WTC11 (cell line): Measurements from ENCODE around the gene AMMECR1. TPM values are rescaled to one million over a fixed set of nuclear protein-coding genes. Genes with fewer than 3 reads are reported as not detected.

Experiments
- ATAC-seq: fragments of 200-7000 bp; cut with Tn5 transposase; 2 replicates; pipeline ENCODE4 v1.10.0; 2021; ENCODE audit warnings: mild to moderate bottlenecking, moderate library complexity
- CTCF ChIA-PET: fragments of 300-600 bp; sonication (Branson Sonifier 250); formaldehyde crosslinking; loops from one replicate; lab custom pipeline; 2021; ENCODE audit warnings: antibody characterized with exemption; lab: Charles Lee
- POLR2A ChIA-PET: fragments of 350-600 bp; sonication (Branson Sonifier 250); formaldehyde crosslinking; loops from one replicate; lab custom pipeline; 2021; ENCODE audit warnings: antibody characterized with exemption; lab: Charles Lee
- DNase-seq: peaks from one replicate; pipeline ENCODE4 v3.0.0; 2021; ENCODE audit warnings: low spot score
- H3K27ac Mint-ChIP-seq: 2 replicates; pipeline ENCODE4 v1.8.0; 2021; ENCODE audit warnings: mixed read lengths
- H3K27me3 Mint-ChIP-seq: 2 replicates; pipeline ENCODE4 v1.8.0; 2021; ENCODE audit warnings: low read depth, mild to moderate bottlenecking, moderate library complexity, mixed read lengths
- H3K36me3 Mint-ChIP-seq: 2 replicates; pipeline ENCODE4 v1.8.0; 2021; ENCODE audit warnings: mixed read lengths
- H3K4me1 Mint-ChIP-seq: 2 replicates; pipeline ENCODE4 v1.8.0; 2022; ENCODE audit warnings: mixed read lengths
- H3K4me3 Mint-ChIP-seq: 2 replicates; pipeline ENCODE4 v1.8.0; 2021; ENCODE audit warnings: mild to moderate bottlenecking, moderate library complexity, mixed read lengths
- H3K9me3 Mint-ChIP-seq: 2 replicates; pipeline ENCODE4 v1.8.0; 2021; ENCODE audit warnings: mixed read lengths
- ESRRA ChIP-seq: sonication (generic); formaldehyde crosslinking; IDR thresholded peaks from 2 replicates; pipeline ENCODE4 v1.8.1; 2022; ENCODE audit warnings: mild to moderate bottlenecking, missing genetic modification reagents, borderline replicate concordance
- FOXK1 ChIP-seq: sonication (generic); formaldehyde crosslinking; IDR thresholded peaks from 2 replicates; pipeline ENCODE4 v1.8.0; 2022; ENCODE audit warnings: mild to moderate bottlenecking, moderate library complexity, missing genetic modification reagents
- FOXP1 ChIP-seq: sonication (generic); formaldehyde crosslinking; IDR thresholded peaks from 2 replicates; pipeline ENCODE4 v1.8.0; 2022; ENCODE audit warnings: missing genetic modification reagents, mild to moderate bottlenecking, moderate library complexity, borderline replicate concordance
- GRHL2 ChIP-seq: fragments of 250-450 bp; sonication (Bioruptor Pico); IDR thresholded peaks from 2 replicates; pipeline ENCODE4 v1.8.0; 2022; ENCODE audit warnings: mild to moderate bottlenecking, moderate library complexity; ENCODE audit not compliant: insufficient replicate concordance, severe bottlenecking
- NFATC4 ChIP-seq: fragments of 250-450 bp; sonication (Bioruptor Pico); IDR thresholded peaks from 2 replicates; pipeline ENCODE4 v1.9.0; 2021; ENCODE audit warnings: mild to moderate bottlenecking
- PRRX2 ChIP-seq: fragments of 250-450 bp; sonication (Bioruptor Pico); IDR thresholded peaks from 2 replicates; pipeline ENCODE4 v1.8.0; 2021; ENCODE audit warnings: mild to moderate bottlenecking
- RORB ChIP-seq: fragments of 250-450 bp; sonication (Bioruptor Pico); IDR thresholded peaks from 2 replicates; pipeline ENCODE4 v1.9.0; 2021; ENCODE audit warnings: mild to moderate bottlenecking
- SOX15 ChIP-seq: fragments of 250-450 bp; sonication (Bioruptor Pico); IDR thresholded peaks from 2 replicates; pipeline ENCODE4 v1.9.0; 2021; ENCODE audit warnings: mild to moderate bottlenecking
- TEAD1 ChIP-seq: sonication (generic); formaldehyde crosslinking; IDR thresholded peaks from 2 replicates; pipeline ENCODE4 v1.8.0; 2022; ENCODE audit warnings: mild to moderate bottlenecking, missing genetic modification reagents
- ZNF138 ChIP-seq: sonication (generic); formaldehyde crosslinking; conservative IDR thresholded peaks from 2 replicates; pipeline ENCODE4 v1.8.1; 2022; ENCODE audit warnings: mild to moderate bottlenecking, moderate library complexity, missing genetic modification reagents
- total RNA-seq: library from RNA; stranded (reverse); gene quantifications from 3 replicates; pipeline ENCODE4 v1.2.3, GENCODE V29; 2021
- TF ChIP-seq, protein P1 (sequence below): fragments of 250-450 bp; sonication (Bioruptor Pico); conservative IDR thresholded peaks from 2 replicates; pipeline ENCODE4 v1.9.0; 2021; ENCODE audit warnings: mild to moderate bottlenecking
- TF ChIP-seq, protein P2 (sequence below): fragments of 250-450 bp; sonication (Bioruptor Pico); IDR thresholded peaks from 2 replicates; pipeline ENCODE4 v2.1.2; 2022; ENCODE audit warnings: mild to moderate bottlenecking, moderate library complexity
- TF ChIP-seq, protein P3 (sequence below): fragments of 250-450 bp; sonication (Bioruptor Pico); IDR thresholded peaks from 2 replicates; pipeline ENCODE4 v1.9.0; 2021; ENCODE audit warnings: mild to moderate bottlenecking
- TF ChIP-seq, protein P4 (sequence below): sonication (generic); formaldehyde crosslinking; IDR thresholded peaks from 2 replicates; pipeline ENCODE4 v1.8.0; 2022; ENCODE audit warnings: mild to moderate bottlenecking, missing genetic modification reagents
- TF ChIP-seq, protein P5 (sequence below): sonication (generic); formaldehyde crosslinking; IDR thresholded peaks from 2 replicates; pipeline ENCODE4 v1.8.1; 2022; ENCODE audit warnings: low read depth, mild to moderate bottlenecking, moderate library complexity, missing genetic modification reagents, borderline replicate concordance

AMMECR1 gene
- total RNA-seq, 1 experiment from 2014 or later: 18.1 TPM

DNA sequence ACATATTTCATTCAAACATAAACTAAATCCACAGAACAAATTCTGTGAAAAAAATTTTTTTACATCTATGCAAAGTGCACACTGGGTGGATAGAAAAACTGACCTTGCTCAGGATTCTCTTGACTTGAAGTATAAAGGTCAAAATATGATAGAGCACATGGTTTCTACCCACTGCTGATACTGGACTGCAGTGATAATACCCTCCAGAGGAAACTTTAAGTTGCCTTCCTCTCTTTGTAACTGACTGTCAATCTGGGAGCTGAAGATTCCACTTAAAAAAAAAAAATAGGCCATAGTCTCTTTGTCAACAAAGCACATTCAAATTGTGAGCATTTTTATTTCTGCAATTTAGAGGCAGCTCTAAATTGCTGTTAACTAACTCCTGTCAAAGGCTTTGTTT lies 3.2 kb upstream of the AMMECR1 start (continued):
- TF ChIP-seq, protein P1, sequence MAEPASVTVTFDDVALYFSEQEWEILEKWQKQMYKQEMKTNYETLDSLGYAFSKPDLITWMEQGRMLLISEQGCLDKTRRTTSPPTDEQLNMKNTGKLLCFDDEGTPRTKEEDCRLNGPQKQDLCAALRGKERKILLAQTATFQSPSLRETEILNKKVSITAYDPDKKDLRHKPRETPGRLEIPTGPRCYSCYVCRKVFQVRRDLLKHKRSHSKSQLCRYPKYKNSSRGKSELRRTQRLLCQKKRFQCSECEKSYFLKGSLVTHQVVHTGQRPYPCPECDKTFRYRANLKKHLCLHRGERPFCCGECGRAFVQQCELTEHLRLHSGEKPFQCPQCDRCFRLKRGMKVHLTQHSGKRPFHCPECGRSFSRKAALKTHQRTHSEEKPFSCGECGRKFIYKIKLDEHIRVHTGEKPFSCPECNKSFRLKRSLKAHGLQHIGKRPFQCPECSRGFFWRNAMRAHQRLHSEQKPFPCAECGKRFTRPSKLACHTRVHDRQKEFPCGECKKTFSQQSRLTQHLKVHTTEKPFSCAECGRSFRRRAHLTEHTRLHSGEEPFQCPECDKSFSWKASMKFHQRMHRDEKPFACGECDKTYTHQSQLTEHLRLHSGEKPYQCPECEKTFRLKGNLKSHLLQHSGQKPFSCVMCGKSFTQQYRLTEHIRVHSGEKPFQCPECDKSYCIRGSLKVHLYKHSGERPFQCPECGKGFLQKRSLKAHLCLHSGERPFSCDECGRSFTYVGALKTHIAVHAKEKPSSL (CRISPR knock-in tag): no peak
- TF ChIP-seq NFATC4 (CRISPR knock-in tag): no peak
- TF ChIP-seq, protein P2, sequence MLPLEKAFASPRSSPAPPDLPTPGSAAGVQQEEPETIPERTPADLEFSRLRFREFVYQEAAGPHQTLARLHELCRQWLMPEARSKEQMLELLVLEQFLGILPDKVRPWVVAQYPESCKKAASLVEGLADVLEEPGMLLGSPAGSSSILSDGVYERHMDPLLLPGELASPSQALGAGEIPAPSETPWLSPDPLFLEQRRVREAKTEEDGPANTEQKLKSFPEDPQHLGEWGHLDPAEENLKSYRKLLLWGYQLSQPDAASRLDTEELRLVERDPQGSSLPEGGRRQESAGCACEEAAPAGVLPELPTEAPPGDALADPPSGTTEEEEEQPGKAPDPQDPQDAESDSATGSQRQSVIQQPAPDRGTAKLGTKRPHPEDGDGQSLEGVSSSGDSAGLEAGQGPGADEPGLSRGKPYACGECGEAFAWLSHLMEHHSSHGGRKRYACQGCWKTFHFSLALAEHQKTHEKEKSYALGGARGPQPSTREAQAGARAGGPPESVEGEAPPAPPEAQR (CRISPR knock-in tag): no peak
- TF ChIP-seq GRHL2: no peak
- TF ChIP-seq, all 79 proteins: peak for 0

DNA sequence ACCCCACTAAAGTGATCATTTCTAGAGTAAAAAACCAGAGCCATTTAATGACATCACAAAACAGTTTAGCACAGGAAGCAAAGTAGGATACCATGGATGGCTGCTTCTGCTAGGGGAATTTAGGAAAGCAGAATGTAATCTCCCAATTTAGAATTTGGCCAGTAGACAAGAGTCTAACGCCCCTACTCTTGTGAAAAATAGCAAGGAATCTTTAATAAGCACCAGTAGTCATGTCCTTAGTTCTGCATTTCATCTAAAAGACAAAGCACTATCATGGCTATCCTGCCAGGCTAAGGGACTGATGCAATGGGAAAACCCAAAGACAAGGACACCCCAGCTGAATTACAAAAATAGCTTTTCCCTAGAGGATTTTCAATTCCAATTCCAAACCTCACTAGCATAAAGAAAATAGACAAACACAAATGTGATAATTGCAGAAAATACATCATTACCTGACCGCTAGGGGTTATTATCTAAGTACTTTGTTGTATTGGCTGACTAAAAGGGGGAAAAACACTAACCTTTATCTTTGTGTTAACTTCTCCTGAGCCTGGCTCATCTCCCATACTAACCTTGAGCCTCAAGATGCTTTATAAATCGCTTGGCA lies 2.6 kb upstream of the AMMECR1 start:
- Mint-ChIP-seq H3K36me3 (no peaks in the 10 kb centered on the region), H3K4me3 (no peak overlapping the region), H3K4me1 (peaks cover 45% of the 10 kb centered on the region), H3K27ac (no peak overlapping the region), H3K9me3 (no peaks in the 10 kb centered on the region), H3K27me3 (no peaks in the 10 kb centered on the region)
- ATAC-seq: no peak
- ChIA-PET CTCF (no interaction called here), POLR2A (no interaction called here)
- no peak for DNase-seq
- TF ChIP-seq FOXK1 (CRISPR knock-in tag): no peak
- no peak for TF ChIP-seq TEAD1 (CRISPR knock-in tag)
- TF ChIP-seq ZNF138: no peak
- TF ChIP-seq, protein P3, sequence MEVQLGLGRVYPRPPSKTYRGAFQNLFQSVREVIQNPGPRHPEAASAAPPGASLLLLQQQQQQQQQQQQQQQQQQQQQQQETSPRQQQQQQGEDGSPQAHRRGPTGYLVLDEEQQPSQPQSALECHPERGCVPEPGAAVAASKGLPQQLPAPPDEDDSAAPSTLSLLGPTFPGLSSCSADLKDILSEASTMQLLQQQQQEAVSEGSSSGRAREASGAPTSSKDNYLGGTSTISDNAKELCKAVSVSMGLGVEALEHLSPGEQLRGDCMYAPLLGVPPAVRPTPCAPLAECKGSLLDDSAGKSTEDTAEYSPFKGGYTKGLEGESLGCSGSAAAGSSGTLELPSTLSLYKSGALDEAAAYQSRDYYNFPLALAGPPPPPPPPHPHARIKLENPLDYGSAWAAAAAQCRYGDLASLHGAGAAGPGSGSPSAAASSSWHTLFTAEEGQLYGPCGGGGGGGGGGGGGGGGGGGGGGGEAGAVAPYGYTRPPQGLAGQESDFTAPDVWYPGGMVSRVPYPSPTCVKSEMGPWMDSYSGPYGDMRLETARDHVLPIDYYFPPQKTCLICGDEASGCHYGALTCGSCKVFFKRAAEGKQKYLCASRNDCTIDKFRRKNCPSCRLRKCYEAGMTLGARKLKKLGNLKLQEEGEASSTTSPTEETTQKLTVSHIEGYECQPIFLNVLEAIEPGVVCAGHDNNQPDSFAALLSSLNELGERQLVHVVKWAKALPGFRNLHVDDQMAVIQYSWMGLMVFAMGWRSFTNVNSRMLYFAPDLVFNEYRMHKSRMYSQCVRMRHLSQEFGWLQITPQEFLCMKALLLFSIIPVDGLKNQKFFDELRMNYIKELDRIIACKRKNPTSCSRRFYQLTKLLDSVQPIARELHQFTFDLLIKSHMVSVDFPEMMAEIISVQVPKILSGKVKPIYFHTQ: no peak

DNA sequence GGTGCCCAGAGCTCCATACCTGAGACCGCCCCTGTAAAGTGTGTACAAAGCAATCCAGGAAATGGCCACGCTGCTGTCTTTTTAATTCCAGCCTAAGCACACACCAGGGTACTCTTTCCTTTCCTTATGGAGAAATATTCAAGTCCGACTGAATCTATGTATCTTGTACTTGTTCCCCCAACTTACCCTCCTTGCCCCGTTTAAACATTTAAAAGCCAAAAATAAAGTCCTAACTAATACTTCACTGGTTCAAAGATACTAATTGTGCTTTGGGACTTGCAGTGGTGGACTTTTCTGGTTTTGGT lies 731 bp upstream of the AMMECR1 start:
- Mint-ChIP-seq H3K4me1 (peaks cover 59% of the 10 kb centered on the region), H3K4me3 (peak overlapping the region; percentile 86), H3K36me3 (no peaks in the 10 kb centered on the region), H3K27me3 (no peaks in the 10 kb centered on the region), H3K27ac (peak overlapping the region; percentile 92; the same call in 1 of the 2 replicates), H3K9me3 (no peaks in the 10 kb centered on the region)
- DNase-seq: no peak
- ATAC-seq: no peak
- TF ChIP-seq SOX15 (CRISPR knock-in tag): no peak
- TF ChIP-seq, protein P2 (CRISPR knock-in tag): no peak
- no peak for TF ChIP-seq PRRX2 (CRISPR knock-in tag)
- TF ChIP-seq, protein P4, sequence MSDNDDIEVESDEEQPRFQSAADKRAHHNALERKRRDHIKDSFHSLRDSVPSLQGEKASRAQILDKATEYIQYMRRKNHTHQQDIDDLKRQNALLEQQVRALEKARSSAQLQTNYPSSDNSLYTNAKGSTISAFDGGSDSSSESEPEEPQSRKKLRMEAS (CRISPR knock-in tag): no peak
- no peak for TF ChIP-seq FOXP1
- TF ChIP-seq ESRRA (CRISPR knock-in tag): no peak
- TF ChIP-seq TEAD1 (CRISPR knock-in tag): no peak
- no peak for TF ChIP-seq RORB (CRISPR knock-in tag)
- TF ChIP-seq, protein P5, sequence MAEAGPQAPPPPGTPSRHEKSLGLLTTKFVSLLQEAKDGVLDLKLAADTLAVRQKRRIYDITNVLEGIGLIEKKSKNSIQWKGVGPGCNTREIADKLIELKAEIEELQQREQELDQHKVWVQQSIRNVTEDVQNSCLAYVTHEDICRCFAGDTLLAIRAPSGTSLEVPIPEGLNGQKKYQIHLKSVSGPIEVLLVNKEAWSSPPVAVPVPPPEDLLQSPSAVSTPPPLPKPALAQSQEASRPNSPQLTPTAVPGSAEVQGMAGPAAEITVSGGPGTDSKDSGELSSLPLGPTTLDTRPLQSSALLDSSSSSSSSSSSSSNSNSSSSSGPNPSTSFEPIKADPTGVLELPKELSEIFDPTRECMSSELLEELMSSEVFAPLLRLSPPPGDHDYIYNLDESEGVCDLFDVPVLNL (CRISPR knock-in tag): no peak
- ChIA-PET CTCF (interaction anchor here (1.7 kb wide), 1 partner anchor 100 kb away, joined by 3 read pairs; no protein-coding TSS in a partner anchor), POLR2A (interaction anchor here (1.0 kb wide), 1 partner anchor 53 kb away, joined by 3 read pairs; no protein-coding TSS in a partner anchor)
